H1 (cell line): ENCODE measurements around the gene ZNF281. TPM values are rescaled to one million over a fixed set of nuclear protein-coding genes. Genes with fewer than 3 reads are reported as not detected.

Experiments used
- ATF3 ChIP-seq: IDR thresholded peaks from 2 replicates; pipeline ENCODE4 v1.6.1; 2011; ENCODE audit warnings: low read depth, mild to moderate bottlenecking, low read length; ENCODE audit not compliant: insufficient read depth
- BACH1 ChIP-seq: IDR thresholded peaks from 2 replicates; pipeline ENCODE4 v1.6.1; 2012; ENCODE audit warnings: low read length, improper control_type of control experiment
- BCL11A ChIP-seq, 2 experiments: IDR thresholded peaks; one replicate each; pipeline ENCODE4 v1.6.1; 2011; ENCODE audit warnings: low read depth in 2 of 2, low read length in 2 of 2, mild to moderate bottlenecking in 2 of 2
- CTCF ChIP-seq, 3 experiments: IDR thresholded peaks; 1 replicate in 2 of 3; 2 replicates in 1 of 3; pipeline versions ENCODE4 v1.5.1 to v1.6.1; 2011; ENCODE audit warnings: low read length in 3 of 3, mild to moderate bottlenecking in 3 of 3, inconsistent platforms in 2 of 3, low read depth in 1 of 3, moderate library complexity in 1 of 3; ENCODE audit not compliant: insufficient read depth in 1 of 3; ENCODE audit errors: control extremely low read depth in 1 of 3
- FOSL1 ChIP-seq: IDR thresholded peaks from 2 replicates; pipeline ENCODE4 v1.6.1; 2011; ENCODE audit warnings: mild to moderate bottlenecking, low read depth, low read length, moderate library complexity; ENCODE audit not compliant: insufficient read depth
- HDAC2 ChIP-seq, 2 experiments: fragments of 300-600 bp in 1 of 2; sonication (generic) in 1 of 2; IDR thresholded peaks; 2 replicates each; pipeline ENCODE4 v1.6.1; 2011 to 2012; ENCODE audit warnings: low read depth in 2 of 2, low read length in 2 of 2, mild to moderate bottlenecking in 2 of 2, moderate library complexity in 2 of 2, borderline replicate concordance in 1 of 2, inconsistent platforms in 1 of 2
- MAFK ChIP-seq: IDR thresholded peaks from 2 replicates; pipeline ENCODE4 v1.6.1; 2012; ENCODE audit warnings: low read depth, mild to moderate bottlenecking, improper control_type of control experiment, low read length
- NRF1 ChIP-seq: IDR thresholded peaks from 2 replicates; pipeline ENCODE4 v1.6.1; 2011; ENCODE audit warnings: mild to moderate bottlenecking, low read depth, low read length, improper control_type of control experiment
- PHF8 ChIP-seq: fragments of 200-600 bp; sonication (generic); conservative IDR thresholded peaks from 2 replicates; pipeline ENCODE4 v1.7.1; 2012; ENCODE audit warnings: low read depth, mild to moderate bottlenecking, inconsistent platforms, low read length, moderate library complexity
- RBBP5 ChIP-seq: IDR thresholded peaks from 2 replicates; pipeline ENCODE4 v1.7.1; 2012; ENCODE audit warnings: low read depth, mild to moderate bottlenecking, inconsistent platforms, low read length, moderate library complexity, borderline replicate concordance
- YY1 ChIP-seq: IDR thresholded peaks from 2 replicates; pipeline ENCODE4 v1.6.1; 2011; ENCODE audit warnings: low read depth, mild to moderate bottlenecking, low read length
- ZNF274 ChIP-seq: IDR thresholded peaks from 2 replicates; pipeline ENCODE4 v1.7.0; 2012; ENCODE audit warnings: low read length, borderline replicate concordance; ENCODE audit errors: extremely low read depth
- polyA plus RNA-seq, 7 experiments: library from polyadenylated mRNA; depleted of rRNA in 3 of 7; stranded (reverse) in 5 of 7; unstranded in 2 of 7; fragments of >200 nt in 5 of 7; fragments of 200-250 nt in 2 of 7; gene quantifications; 1 replicate in 5 of 7; 2 replicates in 1 of 7; 4 replicates in 1 of 7; pipeline versions ENCODE4 v1.2.1 to v1.2.3, GENCODE V29; 2011 to 2013; ENCODE audit warnings: missing spikeins in 2 of 7, mixed read lengths in 2 of 7
- total RNA-seq: library from RNA; stranded (reverse); fragmentation: NEBNext Ultra II Directional; extraction: Animal tissue kit (Norgen Biotek cat#: 25700); gene quantifications from 2 replicates; pipeline ENCODE4 v1.2.1, GENCODE V29; 2021

ZNF281 gene
- total and polyA plus RNA-seq, 2 of the 8 experiments (the other 6 are each of a cell fraction or from before 2014, with no cell fraction given) = 19.5 to 61.4 TPM

- no peak for TF ChIP-seq ATF3
- TF ChIP-seq FOSL1 = no peak
- TF ChIP-seq HDAC2 (IDR thresholded peaks at IDR 0.05; ENCODE audit: borderline replicate concordance in 1 of 2, low read depth in 2 of 2, low read length in 2 of 2) = peak in 1 of 2 experiments; percentile 78; a peak in 1 of 4 replicates
- peak; percentile 98 for TF ChIP-seq BACH1
- no peak for TF ChIP-seq RBBP5
- no peak for TF ChIP-seq NRF1
- no peak for TF ChIP-seq CTCF (IDR thresholded peaks at IDR 0.05; ENCODE audit: control extremely low read depth in 1 of 3, insufficient read depth in 1 of 3, low read depth in 1 of 3, low read length in 3 of 3)
- TF ChIP-seq YY1 = no peak
- TF ChIP-seq BCL11A (IDR thresholded peaks at IDR 0.05; ENCODE audit: low read depth in 2 of 2, low read length in 2 of 2) = peak; percentile 3 to 10
- TF ChIP-seq ZNF274 = no peak
- TF ChIP-seq MAFK = peak; percentile 95
- TF ChIP-seq PHF8 = no peak
- TF ChIP-seq, all 59 proteins: peak for 10
Measured at GRCh38 chr1:200364091-200364759, 45.6 kb downstream of the ZNF281 start (continued).
